K562 (cell line): ENCODE data around the gene NEDD4L. TPM values are rescaled to one million over a fixed set of nuclear protein-coding genes. Genes with fewer than 3 reads are reported as not detected.

ENCODE experiments used
- CEBPG ChIP-seq, 3 experiments: fragments of 200-800 bp in 1 of 3; sonication (Bioruptor generic) in 1 of 3; sonication (generic) in 1 of 3; formaldehyde crosslinking in 1 of 3; IDR thresholded peaks in 2 of 3; conservative IDR thresholded peaks in 1 of 3; 2 replicates each; pipeline versions ENCODE4 v1.6.1 to v1.8.0; 2016 to 2022; ENCODE audit warnings: missing compliant biosample characterization in 2 of 3, missing genetic modification characterization in 2 of 3, mild to moderate bottlenecking in 1 of 3, missing genetic modification reagents in 1 of 3
- DPF2 ChIP-seq: fragments of 450-650 bp; IDR thresholded peaks from 2 replicates; pipeline ENCODE4 v1.6.1; 2016
- NR2C1 ChIP-seq, 2 experiments: fragments of 450-650 bp; IDR thresholded peaks; 2 replicates each; pipeline ENCODE4 v1.6.1; 2017; ENCODE audit warnings: mild to moderate bottlenecking in 2 of 2, antibody characterized with exemption in 1 of 2, inconsistent platforms in 1 of 2, missing compliant biosample characterization in 1 of 2, missing genetic modification characterization in 1 of 2
- PHB2 ChIP-seq: fragments of 450-650 bp; IDR thresholded peaks from 2 replicates; pipeline ENCODE4 v1.6.1; 2017; ENCODE audit warnings: low read depth
- RAD21 ChIP-seq, 2 experiments: fragments of 250-450 bp in 1 of 2; fragments of 450-650 bp in 1 of 2; sonication (Bioruptor Pico) in 1 of 2; formaldehyde crosslinking in 1 of 2; IDR thresholded peaks in 1 of 2; conservative IDR thresholded peaks in 1 of 2; 2 replicates each; pipeline versions ENCODE4 v1.4.0 to v1.8.0; 2020 to 2022; ENCODE audit warnings: mild to moderate bottlenecking in 2 of 2, moderate library complexity in 1 of 2
- SRSF7 ChIP-seq: fragments of 200-400 bp; formaldehyde crosslinking; optimal IDR thresholded peaks from 2 replicates; pipeline ENCODE3; 2017; ENCODE audit warnings: mild to moderate bottlenecking, low read depth, low read length
- TAF9B ChIP-seq: fragments of 450-650 bp; IDR thresholded peaks from 2 replicates; pipeline ENCODE4 v1.6.1; 2018; ENCODE audit warnings: mild to moderate bottlenecking; ENCODE audit not compliant: partially characterized antibody
- polyA plus RNA-seq, 8 experiments: library from polyadenylated mRNA; depleted of rRNA in 4 of 8; stranded (reverse) in 5 of 8; unstranded in 3 of 8; fragments of >200 nt; fragmentation: Nextera tagmentation in 2 of 8; fragmentation: Illumina TruSeq in 1 of 8; extraction: Ambion mirVana in 2 of 8; extraction: Trizol in 1 of 8; gene quantifications; 2 replicates each; pipeline versions ENCODE4 v1.2.1 to v1.2.3, GENCODE V29; 2011 to 2014; ENCODE audit warnings: inconsistent platforms in 1 of 8, missing spikeins in 1 of 8
- total RNA-seq, 7 experiments: library from RNA; depleted of rRNA in 6 of 7; stranded (reverse); fragments of >200 nt in 6 of 7; fragmentation: Illumina TruSeq in 2 of 7; extraction: Trizol in 2 of 7; gene quantifications; 2 replicates each; pipeline versions ENCODE4 v1.2.1 to v1.2.3, GENCODE V29; 2011 to 2021; ENCODE audit warnings: low replicate concordance in 1 of 7
- TF ChIP-seq, protein P1 (sequence below), 2 experiments: fragments of 450-650 bp; formaldehyde crosslinking in 1 of 2; IDR thresholded peaks; 2 replicates each; pipeline versions ENCODE4 v1.4.0 to v1.6.1; 2014 to 2020; ENCODE audit warnings: mild to moderate bottlenecking in 2 of 2, borderline replicate concordance in 1 of 2, low read depth in 1 of 2
- TF ChIP-seq, protein P2 (sequence below): fragments of 450-650 bp; IDR thresholded peaks from 2 replicates; pipeline ENCODE4 v1.6.1; 2017; ENCODE audit warnings: antibody characterized with exemption, mild to moderate bottlenecking
- TF ChIP-seq, protein P3 (sequence below): IDR thresholded peaks from 2 replicates; pipeline ENCODE4 v1.6.1; 2012; ENCODE audit warnings: low read depth, low read length, improper control_type of control experiment, borderline replicate concordance

The NEDD4L gene
- total and polyA plus RNA-seq, 9 of the 15 experiments (the other 6 are each of a cell fraction or from before 2014, with no cell fraction given): 8.1 to 33.4 (median 19.9) TPM

DNA sequence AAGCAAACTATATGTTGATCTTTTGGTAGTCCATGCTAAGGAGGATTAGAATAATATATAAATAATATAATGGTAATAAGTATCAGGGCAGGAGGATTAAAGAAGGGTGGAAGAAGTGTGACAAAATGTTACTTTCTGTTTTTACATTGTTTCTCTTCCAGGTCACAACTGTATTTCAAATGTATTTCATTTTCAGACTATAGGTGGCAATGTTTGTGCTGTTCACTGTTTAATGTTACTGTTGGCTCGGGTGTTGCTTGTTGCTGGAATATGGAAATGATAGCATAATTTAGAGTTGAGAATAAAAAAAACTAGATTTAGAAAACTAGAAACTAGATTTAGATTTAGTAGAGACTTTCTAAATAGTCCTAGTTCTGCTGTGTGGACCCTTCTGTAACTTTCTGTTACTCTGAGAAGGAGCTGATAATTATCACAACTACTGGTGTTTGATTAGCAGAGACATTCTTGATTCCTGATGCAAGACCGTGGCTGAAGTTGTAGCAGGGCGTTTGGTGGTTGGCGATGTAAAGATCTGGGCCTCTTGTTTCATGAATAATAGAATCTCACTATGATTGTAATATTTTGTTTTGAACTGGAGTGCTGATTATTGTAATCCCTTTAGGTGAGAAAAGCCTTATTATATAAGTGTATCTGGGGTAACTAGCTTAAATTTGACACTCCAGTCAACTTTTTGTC is 7.9 kb downstream of the NEDD4L start (continued):
- TF ChIP-seq, protein P1, sequence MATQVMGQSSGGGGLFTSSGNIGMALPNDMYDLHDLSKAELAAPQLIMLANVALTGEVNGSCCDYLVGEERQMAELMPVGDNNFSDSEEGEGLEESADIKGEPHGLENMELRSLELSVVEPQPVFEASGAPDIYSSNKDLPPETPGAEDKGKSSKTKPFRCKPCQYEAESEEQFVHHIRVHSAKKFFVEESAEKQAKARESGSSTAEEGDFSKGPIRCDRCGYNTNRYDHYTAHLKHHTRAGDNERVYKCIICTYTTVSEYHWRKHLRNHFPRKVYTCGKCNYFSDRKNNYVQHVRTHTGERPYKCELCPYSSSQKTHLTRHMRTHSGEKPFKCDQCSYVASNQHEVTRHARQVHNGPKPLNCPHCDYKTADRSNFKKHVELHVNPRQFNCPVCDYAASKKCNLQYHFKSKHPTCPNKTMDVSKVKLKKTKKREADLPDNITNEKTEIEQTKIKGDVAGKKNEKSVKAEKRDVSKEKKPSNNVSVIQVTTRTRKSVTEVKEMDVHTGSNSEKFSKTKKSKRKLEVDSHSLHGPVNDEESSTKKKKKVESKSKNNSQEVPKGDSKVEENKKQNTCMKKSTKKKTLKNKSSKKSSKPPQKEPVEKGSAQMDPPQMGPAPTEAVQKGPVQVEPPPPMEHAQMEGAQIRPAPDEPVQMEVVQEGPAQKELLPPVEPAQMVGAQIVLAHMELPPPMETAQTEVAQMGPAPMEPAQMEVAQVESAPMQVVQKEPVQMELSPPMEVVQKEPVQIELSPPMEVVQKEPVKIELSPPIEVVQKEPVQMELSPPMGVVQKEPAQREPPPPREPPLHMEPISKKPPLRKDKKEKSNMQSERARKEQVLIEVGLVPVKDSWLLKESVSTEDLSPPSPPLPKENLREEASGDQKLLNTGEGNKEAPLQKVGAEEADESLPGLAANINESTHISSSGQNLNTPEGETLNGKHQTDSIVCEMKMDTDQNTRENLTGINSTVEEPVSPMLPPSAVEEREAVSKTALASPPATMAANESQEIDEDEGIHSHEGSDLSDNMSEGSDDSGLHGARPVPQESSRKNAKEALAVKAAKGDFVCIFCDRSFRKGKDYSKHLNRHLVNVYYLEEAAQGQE (IDR thresholded peaks at IDR 0.05; ENCODE audit: borderline replicate concordance): peak; percentile 32; the same call in 1 of the 2 replicates
- TF ChIP-seq, protein P1 (CRISPR knock-in tag; IDR thresholded peaks at IDR 0.05; ENCODE audit: low read depth): no peak
- TF ChIP-seq DPF2: peak; percentile 46; the same call in 1 of the 2 replicates
- TF ChIP-seq RAD21 (CRISPR knock-in tag; conservative IDR thresholded peaks at IDR 0.05 in 1 of 2, IDR thresholded peaks at IDR 0.05 in 1 of 2): peak; percentile 39 to 70
- peak; percentile 71 for TF ChIP-seq NR2C1 (IDR thresholded peaks at IDR 0.05)
- peak; percentile 70 for TF ChIP-seq NR2C1 (tag; IDR thresholded peaks at IDR 0.05)
- no peak for TF ChIP-seq PHB2
- TF ChIP-seq, protein P2, sequence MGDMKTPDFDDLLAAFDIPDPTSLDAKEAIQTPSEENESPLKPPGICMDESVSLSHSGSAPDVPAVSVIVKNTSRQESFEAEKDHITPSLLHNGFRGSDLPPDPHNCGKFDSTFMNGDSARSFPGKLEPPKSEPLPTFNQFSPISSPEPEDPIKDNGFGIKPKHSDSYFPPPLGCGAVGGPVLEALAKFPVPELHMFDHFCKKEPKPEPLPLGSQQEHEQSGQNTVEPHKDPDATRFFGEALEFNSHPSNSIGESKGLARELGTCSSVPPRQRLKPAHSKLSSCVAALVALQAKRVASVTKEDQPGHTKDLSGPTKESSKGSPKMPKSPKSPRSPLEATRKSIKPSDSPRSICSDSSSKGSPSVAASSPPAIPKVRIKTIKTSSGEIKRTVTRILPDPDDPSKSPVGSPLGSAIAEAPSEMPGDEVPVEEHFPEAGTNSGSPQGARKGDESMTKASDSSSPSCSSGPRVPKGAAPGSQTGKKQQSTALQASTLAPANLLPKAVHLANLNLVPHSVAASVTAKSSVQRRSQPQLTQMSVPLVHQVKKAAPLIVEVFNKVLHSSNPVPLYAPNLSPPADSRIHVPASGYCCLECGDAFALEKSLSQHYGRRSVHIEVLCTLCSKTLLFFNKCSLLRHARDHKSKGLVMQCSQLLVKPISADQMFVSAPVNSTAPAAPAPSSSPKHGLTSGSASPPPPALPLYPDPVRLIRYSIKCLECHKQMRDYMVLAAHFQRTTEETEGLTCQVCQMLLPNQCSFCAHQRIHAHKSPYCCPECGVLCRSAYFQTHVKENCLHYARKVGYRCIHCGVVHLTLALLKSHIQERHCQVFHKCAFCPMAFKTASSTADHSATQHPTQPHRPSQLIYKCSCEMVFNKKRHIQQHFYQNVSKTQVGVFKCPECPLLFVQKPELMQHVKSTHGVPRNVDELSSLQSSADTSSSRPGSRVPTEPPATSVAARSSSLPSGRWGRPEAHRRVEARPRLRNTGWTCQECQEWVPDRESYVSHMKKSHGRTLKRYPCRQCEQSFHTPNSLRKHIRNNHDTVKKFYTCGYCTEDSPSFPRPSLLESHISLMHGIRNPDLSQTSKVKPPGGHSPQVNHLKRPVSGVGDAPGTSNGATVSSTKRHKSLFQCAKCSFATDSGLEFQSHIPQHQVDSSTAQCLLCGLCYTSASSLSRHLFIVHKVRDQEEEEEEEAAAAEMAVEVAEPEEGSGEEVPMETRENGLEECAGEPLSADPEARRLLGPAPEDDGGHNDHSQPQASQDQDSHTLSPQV: 0 out of 2 replicates have a peak, but pooled peaks have one; percentile 38
- no peak for TF ChIP-seq SRSF7
- TF ChIP-seq TAF9B: no peak
- TF ChIP-seq, protein P3, sequence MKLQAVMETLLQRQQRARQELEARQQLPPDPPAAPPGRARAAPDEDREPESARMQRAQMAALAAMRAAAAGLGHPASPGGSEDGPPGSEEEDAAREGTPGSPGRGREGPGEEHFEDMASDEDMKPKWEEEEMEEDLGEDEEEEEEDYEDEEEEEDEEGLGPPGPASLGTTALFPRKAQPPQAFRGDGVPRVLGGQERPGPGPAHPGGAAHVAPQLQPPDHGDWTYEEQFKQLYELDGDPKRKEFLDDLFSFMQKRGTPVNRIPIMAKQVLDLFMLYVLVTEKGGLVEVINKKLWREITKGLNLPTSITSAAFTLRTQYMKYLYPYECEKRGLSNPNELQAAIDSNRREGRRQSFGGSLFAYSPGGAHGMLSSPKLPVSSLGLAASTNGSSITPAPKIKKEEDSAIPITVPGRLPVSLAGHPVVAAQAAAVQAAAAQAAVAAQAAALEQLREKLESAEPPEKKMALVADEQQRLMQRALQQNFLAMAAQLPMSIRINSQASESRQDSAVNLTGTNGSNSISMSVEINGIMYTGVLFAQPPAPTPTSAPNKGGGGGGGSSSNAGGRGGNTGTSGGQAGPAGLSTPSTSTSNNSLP: peak; percentile 64; the same call in 1 of the 2 replicates
- peak; percentile 54; the same call in 1 of the 2 replicates for TF ChIP-seq CEBPG (CRISPR knock-in tag; IDR thresholded peaks at IDR 0.05)
- 0 out of 4 replicates have a peak, but pooled peaks of 1 of the 2 experiments have one; percentile 15 for TF ChIP-seq CEBPG (tag; conservative IDR thresholded peaks at IDR 0.05 in 1 of 2, IDR thresholded peaks at IDR 0.05 in 1 of 2)
